ENCODE results near the gene NPDC1.

NPDC1 gene

GRCh38 chr9:137046088-137046787 is at the start of gene NPDC1:
TSS of gene NPDC1 (minus strand) at chr9:137046177. CDS start at chr9:137045989, 188 bp downstream.
- DNase-seq (ENCODE audit: low spot score): peak; percentile 90
- peak; percentile 77 for FAIRE-seq

GRCh38 chr9:137089232-137089947 is 43.4 kb upstream of the NPDC1 start:
- no peak for DNase-seq (ENCODE audit: low spot score)
- no peak for FAIRE-seq

GRCh38 chr9:137088121-137088520 is 42.1 kb upstream of the NPDC1 start:
- FAIRE-seq (no peak), DNase-seq (ENCODE audit: low spot score) (no peak)

GRCh38 chr9:137087409-137087925 is 41.5 kb upstream of the NPDC1 start:
- no peak for DNase-seq (ENCODE audit: low spot score)
- FAIRE-seq: no peak

GRCh38 chr9:137086531-137087408 is 40.8 kb upstream of the NPDC1 start, which contains the start of gene MAN1B1:
TSS of gene MAN1B1 (plus strand) at chr9:137086985. CDS start at chr9:137087000, 15 bp downstream.
- peak; percentile 97 for FAIRE-seq
- peak; percentile 99 for DNase-seq (ENCODE audit: low spot score)

GRCh38 chr9:137085920-137086530 is 40.0 kb upstream of the NPDC1 start:
- FAIRE-seq: no peak
- DNase-seq (ENCODE audit: low spot score): no peak

GRCh38 chr9:137084526-137084925 is 38.5 kb upstream of the NPDC1 start:
- FAIRE-seq: no peak

GRCh38 chr9:137083394-137084004 is 37.5 kb upstream of the NPDC1 start:
- FAIRE-seq: peak; percentile 71

More at GRCh38 chr9:137084526-137084925, 38.5 kb upstream of the NPDC1 start:
- no peak for DNase-seq (ENCODE audit: low spot score)

GRCh38 chr9:137082925-137083290 is 36.9 kb upstream of the NPDC1 start:
- FAIRE-seq (no peak), DNase-seq (ENCODE audit: low spot score) (no peak)

More at GRCh38 chr9:137083394-137084004, 37.5 kb upstream of the NPDC1 start:
- peak; percentile 84 for DNase-seq (ENCODE audit: low spot score)

- DNase-seq (ENCODE audit: low spot score) (no peak), FAIRE-seq (no peak)
These were observed 36.4 kb upstream of the NPDC1 start for GRCh38 chr9:137082222-137082924.

- no peak for FAIRE-seq
- no peak for DNase-seq (ENCODE audit: low spot score)
These were observed 34.5 kb upstream of the NPDC1 start for GRCh38 chr9:137080260-137081122.

- DNase-seq (ENCODE audit: low spot score) (no peak), FAIRE-seq (no peak)
These were observed 33.4 kb upstream of the NPDC1 start for GRCh38 chr9:137079401-137079787.

- DNase-seq (ENCODE audit: low spot score): no peak
These were observed 32.9 kb upstream of the NPDC1 start for GRCh38 chr9:137078701-137079400.

GRCh38 chr9:137077758-137078693 is 32.0 kb upstream of the NPDC1 start:
- FAIRE-seq (peak; percentile 23), DNase-seq (ENCODE audit: low spot score) (no peak)

More at GRCh38 chr9:137078701-137079400, 32.9 kb upstream of the NPDC1 start:
- FAIRE-seq: no peak

GRCh38 chr9:137077010-137077747 is 31.2 kb upstream of the NPDC1 start, which contains the start of gene UAP1L1:
TSS of gene UAP1L1 (plus strand) at chr9:137077517. CDS start at chr9:137077533, 16 bp downstream.
- peak; percentile 89 for FAIRE-seq

GRCh38 chr9:137076636-137077009 is 30.6 kb upstream of the NPDC1 start:
- no peak for DNase-seq (ENCODE audit: low spot score)
- FAIRE-seq: no peak

More at GRCh38 chr9:137077010-137077747, 31.2 kb upstream of the NPDC1 start, which contains the start of gene UAP1L1:
- DNase-seq (ENCODE audit: low spot score): peak; percentile 62
